RWPE1 (cell line): Measurements from ENCODE around the gene RBM8A.

Experiments
- CTCF ChIA-PET: fragments of 350-600 bp; sonication (Branson Sonifier 250); formaldehyde crosslinking; extraction: SDS; loops from one replicate; lab custom pipeline; 2021; lab: Yijun Ruan, JAX
- POLR2A ChIA-PET: fragments of 400-600 bp; formaldehyde crosslinking; extraction: SDS; loops from one replicate; lab custom pipeline; 2020; ENCODE audit warnings: antibody characterized with exemption; ENCODE audit not compliant: low non-redundant PET; lab: Yijun Ruan, JAX
- DNase-seq: peaks from one replicate; pipeline ENCODE4 v3.0.0; 2012; ENCODE audit warnings: low spot score
- H3K27ac ChIP-seq: fragments of 450-650 bp; 2 replicates; pipeline ENCODE4 v1.5.1; 2017
- CTCF ChIP-seq: fragments of 450-650 bp; conservative IDR thresholded peaks from 2 replicates; pipeline ENCODE4 v1.5.1; 2017; ENCODE audit warnings: low read depth, mild to moderate bottlenecking

The RBM8A gene

GRCh38 chr1:145965119-145965744 is 37.9 kb upstream of the RBM8A start:
- POLR2A ChIA-PET = interaction anchor here (0.6 to 1.5 kb wide), 2 partner anchors 38 to 39 kb away, joined by 7 to 15 read pairs; partner anchors contain the start of gene RBM8A
- no peak for TF ChIP-seq CTCF
- CTCF ChIA-PET = interaction anchor here (0.7 to 2.2 kb wide), 2 partner anchors 29 to 42 kb away, joined by 3 to 10 read pairs; no protein-coding TSS in a partner anchor
- no peak for DNase-seq
- peak overlapping the region; percentile 84 for H3K27ac ChIP-seq

- ChIA-PET POLR2A (interaction anchor here (0.5 to 1.5 kb wide), 4 partner anchors 12 to 106 kb away, joined by 4 to 15 read pairs (median 6); partner anchors contain the start of genes PIAS3 and RBM8A), CTCF (interaction anchor here (1.0 to 2.2 kb wide), 2 partner anchors 43 to 119 kb away, joined by 4 to 10 read pairs; partner anchors contain the start of gene NUDT17)
- DNase-seq = peak; percentile 92
- H3K27ac ChIP-seq = peak within 1 kb of the TSS; percentile 84
- TF ChIP-seq CTCF = no peak
Measured at GRCh38 chr1:145964328-145965118, 37.2 kb upstream of the RBM8A start, which contains the start of the genes ANKRD34A and POLR3GL. Gene ANKRD34A, minus strand, starts transcription at chr1:145964575. Its CDS starts 2,816 bp downstream, at chr1:145961759. Gene POLR3GL, plus strand, starts transcription at chr1:145964690. Its CDS starts 10,176 bp downstream, at chr1:145974866.

DNA sequence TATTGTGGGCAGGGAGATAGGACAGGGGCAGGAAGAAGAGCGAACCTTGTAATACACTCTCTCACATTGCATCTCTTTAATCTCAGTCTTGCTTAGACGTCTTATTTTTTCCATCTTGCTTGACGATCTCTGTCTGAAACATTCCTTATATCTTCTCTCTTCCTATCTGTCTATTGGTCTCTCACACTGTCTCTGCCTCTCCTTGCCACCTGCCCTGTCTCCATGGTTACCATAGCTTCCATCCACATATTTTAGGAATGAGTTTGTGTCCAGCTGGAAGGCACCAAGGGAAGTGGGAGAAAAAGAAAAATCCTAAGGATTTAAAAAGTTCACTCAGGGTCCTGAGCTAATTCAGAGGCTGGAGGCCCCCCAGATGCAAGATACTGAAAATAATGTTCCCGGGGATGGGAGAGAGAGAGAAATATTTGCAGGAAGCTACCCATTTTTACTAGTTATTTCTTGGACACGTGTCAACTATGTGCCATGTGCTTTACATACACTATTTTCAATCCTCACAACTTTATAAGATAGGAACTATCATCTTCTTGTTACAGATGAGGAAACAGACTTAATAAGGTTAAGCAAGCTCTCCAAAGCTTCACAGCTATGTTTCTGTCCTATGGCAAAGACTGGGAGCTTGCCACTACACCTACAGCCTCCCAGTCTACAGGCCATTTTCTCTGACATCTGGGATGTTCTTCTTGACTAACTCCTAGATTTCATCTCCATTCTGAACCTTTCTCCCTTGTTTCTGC is 36.2 kb upstream of the RBM8A start:
- CTCF ChIA-PET = interaction anchor here (1.0 to 2.2 kb wide), 3 partner anchors 44 to 118 kb away, joined by 4 to 10 read pairs (median 4); partner anchors contain the start of gene NUDT17
- DNase-seq = peak; percentile 78
- no peak for TF ChIP-seq CTCF
- peak overlapping the region; percentile 84 for H3K27ac ChIP-seq
- POLR2A ChIA-PET = interaction anchor here (1.4 to 1.5 kb wide), 2 partner anchors 36 to 105 kb away, joined by 8 to 15 read pairs; partner anchors contain the start of genes PIAS3 and RBM8A

DNA sequence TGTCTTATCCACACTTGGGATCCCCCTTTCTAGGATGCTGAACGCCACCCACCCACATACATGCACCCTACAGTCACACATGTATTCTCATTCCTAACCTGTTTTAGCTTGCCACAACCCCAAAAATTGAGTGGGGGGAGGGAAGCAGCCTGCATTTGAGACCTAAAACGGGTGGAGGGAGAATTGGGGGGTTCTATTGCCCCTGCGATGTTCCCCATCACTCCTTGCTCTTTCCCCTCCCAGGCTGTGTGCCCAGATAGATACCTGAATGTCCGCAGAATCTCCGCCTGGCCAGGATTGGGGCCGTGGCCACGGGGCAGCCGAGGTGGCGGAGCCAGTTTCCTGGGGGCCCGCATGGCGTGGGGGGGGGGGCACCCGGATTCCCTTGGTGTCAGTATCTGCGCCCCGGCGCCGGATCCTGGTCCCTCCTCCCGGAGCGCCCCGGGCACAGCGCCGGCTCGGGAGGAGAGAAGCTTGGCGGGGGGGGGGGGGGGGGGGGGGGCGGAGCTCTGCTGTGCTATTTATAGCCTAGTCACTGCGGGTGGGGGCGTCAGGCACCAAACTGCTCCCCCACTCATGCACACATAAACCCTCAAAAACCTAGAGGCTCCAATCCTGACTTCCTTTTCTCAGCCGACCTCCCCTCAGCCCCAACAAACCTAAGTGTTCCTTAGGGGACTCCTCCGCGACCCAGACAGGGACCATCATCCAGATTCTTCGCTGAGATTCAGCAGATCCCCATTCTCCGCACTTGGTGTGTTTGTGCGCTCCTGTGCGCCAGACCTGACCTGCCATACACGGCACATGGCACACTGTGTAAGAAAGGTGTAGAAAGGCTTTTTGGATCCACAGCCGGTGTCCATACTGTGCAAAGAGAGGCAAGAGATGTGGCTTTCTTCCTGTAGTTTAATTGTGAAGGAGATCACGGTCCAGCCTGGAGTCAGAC is 35.1 kb upstream of the RBM8A start:
- DNase-seq = peak; percentile 52
- TF ChIP-seq CTCF = no peak
- H3K27ac ChIP-seq = peak overlapping the region; percentile 82
- ChIA-PET POLR2A (interaction anchor here (0.7 kb wide), 1 partner anchor 497 kb away, joined by 4 read pairs; no protein-coding TSS in a partner anchor), CTCF (interaction anchor here (0.5 to 2.2 kb wide), 3 partner anchors 40 to 70 kb away, joined by 4 to 10 read pairs (median 4); no protein-coding TSS in a partner anchor)

GRCh38 chr1:145961425-145962156 is 34.3 kb upstream of the RBM8A start:
- TF ChIP-seq CTCF = no peak
- ChIA-PET CTCF (no interaction called here), POLR2A (interaction anchor here (0.8 kb wide), 1 partner anchor 34 kb away, joined by 3 read pairs; the partner anchor contains the start of gene RBM8A)
- peak overlapping the region; percentile 82 for H3K27ac ChIP-seq
- DNase-seq = peak; percentile 19
